Embryonic facial prominence (tissue), 1 donor: ENCODE measurements around the gene CS.
A peak's percentile ranks its signal among the peaks of the same experiment; 100 is the strongest.

Source experiments
- DNase-seq: peaks from one replicate; pipeline ENCODE4 v3.0.0-alpha.2; 2016; ENCODE audit errors: extremely low spot score

The CS gene

DNA sequence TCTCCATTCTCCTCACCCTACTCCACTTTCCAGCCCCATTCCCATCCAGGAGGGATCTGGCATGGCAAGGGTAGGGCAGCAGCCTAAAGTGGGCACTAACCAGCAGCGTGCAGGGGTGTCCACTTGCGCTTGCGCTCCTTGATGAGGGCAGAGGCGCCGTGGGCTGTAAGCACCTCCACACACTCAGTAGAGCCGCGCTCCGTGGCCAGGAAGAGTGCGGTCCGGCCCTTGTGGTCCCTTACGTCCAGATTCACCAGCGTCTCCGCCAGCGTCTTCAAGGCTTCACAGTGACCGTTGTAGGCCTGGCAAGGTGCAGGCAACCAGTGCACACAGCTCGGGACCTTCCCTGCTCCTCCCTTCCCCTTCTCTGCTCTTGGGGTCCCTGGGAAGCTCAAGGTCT is 52.2 kb downstream of the CS start:
- no peak for DNase-seq

DNA sequence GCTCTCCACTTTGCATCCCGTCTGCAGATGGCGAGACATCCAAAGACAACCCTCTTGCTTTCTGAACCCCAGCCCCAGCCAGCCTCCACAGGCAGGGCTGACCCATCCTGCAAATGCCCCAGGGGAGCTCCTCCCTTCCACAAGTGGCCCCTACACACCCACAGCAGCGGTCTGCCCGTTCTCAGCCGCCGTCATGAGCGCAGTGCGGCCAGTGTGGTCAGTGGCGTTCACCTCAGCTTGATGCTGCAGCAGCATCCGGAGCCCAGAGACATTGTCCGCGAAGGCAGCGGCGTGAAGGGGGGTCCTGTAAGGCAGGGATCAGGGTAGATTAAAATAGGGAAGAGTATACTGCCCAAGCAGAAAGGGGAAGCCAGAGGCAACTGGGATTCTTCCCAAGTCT is 55.6 kb downstream of the CS start:
- DNase-seq, result no peak

DNA sequence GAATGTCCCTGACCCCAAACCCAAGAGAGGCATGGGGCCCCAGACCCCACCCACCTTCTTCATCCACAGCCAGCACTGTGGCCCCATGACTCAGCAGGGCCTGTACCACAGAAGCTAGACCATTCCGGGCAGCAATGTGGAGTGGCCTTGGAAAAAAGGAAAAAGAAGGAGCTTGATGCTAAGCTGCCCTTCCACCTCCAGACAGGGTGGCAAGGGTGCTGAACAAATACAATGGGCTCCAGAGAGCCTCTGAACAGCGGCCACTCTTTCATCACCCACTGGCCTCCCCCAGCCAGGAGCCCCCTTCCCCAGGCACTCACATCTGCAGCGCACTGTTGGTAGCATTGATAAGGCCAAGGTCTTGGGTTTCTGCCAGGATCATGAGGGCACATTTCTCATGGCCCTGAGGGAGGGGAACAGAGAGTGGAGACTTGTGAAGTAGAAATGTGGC is 56.4 kb downstream of the CS start:
- no peak for DNase-seq

DNA sequence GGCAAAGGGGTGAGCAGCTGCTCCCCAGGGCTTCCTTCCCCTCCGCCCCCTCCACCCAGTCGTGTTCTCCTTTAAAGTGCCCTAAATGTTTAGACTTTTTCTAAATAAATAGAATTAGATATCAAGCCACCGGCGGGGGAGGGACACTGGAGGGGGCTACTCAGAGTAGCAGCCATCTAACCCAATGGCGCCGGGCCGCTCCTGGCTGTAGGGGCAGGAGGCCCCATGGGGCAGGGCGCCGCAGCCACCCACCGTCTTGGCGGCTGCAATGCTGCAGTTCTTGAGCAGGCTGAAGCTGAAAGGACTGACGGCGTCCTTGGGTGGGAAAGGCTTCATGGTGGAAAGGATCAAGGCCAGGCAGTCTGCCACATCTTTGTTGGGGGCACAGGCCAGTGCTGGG is 57.1 kb downstream of the CS start:
- no peak for DNase-seq

DNA sequence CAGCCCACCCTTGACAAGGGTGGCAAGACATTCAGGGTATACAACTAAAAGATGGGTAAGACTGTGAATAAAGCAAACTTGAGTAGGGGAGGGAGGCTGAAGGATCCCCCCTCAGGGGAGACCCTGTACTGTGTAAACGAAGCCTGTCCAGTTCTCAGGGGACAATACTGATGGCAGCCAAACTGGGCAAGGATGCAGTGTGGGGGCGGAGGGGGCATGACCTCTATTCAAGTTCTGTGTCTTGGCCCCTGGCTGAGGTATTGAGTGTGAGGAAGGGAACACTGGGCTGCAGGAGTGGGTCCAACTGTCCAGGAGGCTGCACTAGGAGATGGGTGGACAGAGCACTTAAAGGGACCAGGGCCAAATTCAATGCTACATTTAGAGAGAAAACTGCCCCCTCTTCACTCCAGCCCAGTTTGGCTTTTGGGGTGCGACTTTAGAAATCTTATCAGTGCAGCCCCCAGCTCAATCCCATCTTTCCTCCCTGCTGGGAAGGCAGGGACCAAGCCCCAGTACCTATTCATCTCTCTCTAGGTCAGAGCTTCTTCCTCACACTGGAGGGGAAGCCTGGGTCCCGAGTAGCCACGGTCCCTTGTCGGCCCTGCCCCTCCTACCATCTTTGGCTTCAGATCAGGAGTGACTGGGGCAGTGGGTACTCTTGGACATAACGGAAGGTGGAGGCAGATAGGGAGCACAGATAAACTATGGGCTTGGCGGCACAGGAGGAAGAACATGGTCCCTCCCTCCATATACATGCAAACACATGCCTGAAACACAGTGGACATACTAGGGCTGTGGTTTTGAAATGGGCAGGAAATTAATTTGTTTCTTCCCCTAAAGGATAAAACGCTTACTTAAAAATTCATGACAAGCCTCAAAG is 58.5 kb downstream of the CS start:
- no peak for DNase-seq

DNA sequence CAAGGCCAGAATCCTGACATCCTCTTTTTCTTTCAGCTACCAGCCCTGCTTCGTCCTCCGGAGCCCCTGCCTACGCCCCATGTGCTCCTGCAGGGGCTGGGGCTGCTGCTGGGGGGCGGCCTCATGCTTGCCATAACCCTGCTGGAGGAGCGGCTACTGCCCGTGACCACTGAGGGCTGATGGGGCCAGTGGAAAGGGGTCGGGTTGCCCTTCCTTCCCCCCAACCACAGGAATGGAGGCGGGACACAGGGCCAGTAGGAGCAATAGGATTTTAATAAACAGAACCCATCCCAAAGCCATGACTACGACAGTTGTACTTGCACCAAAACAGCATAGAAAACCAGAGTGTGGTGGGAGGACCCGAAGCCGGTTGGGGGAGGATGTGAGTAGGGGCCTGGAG is 62.6 kb downstream of the CS start:
- DNase-seq, result no peak

DNA sequence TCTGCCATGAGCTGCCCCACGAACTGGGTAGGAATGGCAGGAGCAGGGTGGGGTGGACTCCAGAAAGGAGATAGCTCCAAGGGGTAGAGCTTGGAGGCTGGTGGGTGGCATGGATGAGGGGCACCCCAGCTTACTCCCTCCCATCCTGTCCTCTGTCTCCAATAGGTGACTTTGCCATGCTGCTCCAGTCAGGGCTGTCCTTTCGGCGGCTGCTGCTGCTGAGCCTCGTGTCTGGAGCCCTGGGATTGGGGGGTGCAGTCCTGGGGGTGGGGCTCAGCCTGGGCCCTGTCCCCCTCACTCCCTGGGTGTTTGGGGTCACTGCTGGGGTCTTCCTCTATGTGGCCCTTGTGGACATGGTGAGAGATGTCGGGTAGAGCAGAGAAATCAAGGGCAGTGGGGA is 63.1 kb downstream of the CS start:
- DNase-seq, result no peak

DNA sequence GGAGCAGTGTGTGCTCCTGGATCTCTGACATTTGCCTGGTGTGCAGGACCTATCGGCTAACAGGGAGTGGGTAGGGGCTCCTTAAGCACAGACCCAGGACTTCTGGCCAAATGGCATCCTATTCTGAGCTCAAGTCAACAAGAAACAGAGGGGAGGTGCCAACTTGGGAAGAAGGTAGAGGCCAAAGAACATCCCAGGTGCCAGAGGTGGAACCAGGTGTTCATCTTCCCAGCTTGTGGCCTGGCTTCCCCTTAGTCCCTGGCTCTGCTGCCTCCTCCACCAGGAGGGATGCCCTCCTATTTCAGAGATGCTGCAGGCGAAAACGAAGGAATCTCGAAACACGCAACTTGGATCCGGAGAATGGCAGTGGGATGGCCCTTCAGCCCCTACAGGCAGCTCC is 64.0 kb downstream of the CS start:
- DNase-seq, result no peak

DNA sequence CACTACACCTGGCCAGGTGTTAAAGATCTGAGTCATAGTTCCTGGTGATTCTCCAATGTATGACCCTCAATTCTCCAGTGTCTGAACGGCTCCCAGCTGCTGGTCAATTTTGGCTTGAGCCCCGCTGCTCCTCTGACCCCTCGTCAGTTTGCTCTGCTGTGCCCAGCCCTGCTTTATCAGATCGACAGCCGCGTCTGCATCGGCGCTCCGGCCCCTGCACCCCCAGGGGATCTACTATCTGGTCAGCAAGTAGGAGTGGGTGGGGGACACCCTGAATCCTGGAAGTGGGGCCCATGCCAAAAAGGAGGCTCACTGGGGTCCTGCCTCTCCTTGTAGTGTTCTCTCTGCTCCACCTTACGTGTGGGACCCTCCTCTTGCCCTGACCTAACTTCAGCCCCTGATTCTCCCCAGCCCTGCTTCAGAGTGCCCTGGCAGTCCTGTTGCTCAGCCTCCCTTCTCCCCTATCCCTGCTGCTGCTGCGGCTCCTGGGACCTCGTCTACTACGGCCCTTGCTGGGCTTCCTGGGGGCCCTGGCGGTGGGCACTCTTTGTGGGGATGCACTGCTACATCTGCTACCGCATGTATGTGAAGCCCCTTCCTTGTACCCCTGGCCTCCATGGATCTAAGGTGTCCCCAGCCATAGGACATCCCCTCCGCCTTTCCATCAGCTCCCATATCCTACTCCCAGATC is 65.2 kb downstream of the CS start:
- no peak for DNase-seq

DNA sequence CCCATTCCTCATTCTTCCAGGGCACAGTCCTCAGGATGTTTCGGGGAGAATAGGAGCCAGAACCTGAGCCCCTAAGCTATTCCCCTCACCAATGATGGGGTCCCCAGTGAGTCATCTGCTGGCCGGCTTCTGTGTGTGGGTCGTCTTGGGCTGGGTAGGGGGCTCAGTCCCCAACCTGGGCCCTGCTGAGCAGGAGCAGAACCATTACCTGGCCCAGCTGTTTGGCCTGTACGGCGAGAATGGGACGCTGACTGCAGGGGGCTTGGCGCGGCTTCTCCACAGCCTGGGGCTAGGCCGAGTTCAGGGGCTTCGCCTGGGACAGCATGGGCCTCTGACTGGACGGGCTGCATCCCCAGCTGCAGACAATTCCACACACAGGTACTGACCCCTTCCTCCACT is 68.9 kb downstream of the CS start:
- DNase-seq, result no peak

DNA sequence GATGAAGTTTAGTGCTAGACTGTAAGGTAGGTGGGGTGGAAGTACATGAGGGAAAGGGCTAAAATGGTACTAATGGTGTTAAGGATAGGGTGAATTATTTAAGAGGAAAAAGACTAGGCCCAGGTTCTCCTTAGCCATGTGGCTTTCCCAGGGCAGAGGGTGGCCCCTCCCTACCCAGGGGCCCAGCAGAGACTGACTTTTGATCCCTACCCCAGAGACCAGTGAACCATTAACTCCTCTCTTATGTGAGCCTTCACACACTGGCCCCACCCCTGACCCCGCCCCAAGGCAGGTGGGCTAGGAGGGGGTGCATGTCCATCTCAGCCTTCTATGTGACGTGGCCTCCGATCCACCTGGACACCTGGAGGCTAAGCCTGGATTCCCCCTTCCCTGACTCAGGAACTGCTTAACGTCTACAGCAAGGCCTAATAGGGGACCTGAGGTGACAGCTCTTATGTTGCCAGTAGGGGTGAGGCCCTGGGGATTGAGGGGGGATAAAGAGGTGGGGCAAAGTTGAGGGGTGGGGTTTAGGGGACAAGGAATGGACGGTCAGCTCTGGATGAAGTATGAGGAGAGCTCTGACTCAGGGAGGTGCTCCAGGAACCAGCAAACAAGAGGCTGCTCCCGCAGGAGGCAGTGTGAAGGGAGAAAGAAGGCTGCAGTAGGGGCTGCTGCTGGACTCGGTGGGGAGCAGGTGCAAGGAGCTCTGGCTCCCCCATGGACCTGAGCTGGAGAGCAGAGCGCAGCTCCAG is 69.5 kb downstream of the CS start:
- no peak for DNase-seq

DNA sequence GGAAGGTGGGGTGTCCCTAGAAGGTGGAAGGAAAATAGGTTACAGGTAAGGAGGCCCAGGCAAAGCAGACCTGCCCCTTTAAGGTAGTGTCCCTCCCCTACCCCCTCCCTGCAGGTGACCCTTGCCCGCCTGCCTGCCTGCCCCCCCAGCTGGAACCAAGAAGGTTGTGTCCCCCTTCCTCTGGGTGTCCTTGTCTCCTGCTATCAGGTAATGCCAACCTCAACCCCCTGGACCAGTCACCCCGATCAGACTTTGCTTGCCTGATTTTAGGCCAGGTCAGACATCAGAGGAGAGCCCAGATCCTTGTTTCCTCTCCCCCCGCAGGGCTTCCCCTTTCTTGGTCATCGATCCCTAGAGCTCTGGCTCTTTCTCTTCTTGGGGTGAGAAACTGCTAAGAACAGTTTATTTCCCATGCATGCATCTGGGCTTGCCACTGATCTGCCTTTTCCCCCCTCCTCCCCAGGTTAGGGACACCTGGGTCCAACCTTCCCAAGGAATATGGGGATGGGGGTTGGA is 70.2 kb downstream of the CS start, which contains the start of gene SLC39A5:
Gene SLC39A5, plus strand, starts transcription at position 136 of the 516 bp plus-strand sequence. CDS start 1,224 bp downstream, outside the sequence.
- no peak for DNase-seq

DNA sequence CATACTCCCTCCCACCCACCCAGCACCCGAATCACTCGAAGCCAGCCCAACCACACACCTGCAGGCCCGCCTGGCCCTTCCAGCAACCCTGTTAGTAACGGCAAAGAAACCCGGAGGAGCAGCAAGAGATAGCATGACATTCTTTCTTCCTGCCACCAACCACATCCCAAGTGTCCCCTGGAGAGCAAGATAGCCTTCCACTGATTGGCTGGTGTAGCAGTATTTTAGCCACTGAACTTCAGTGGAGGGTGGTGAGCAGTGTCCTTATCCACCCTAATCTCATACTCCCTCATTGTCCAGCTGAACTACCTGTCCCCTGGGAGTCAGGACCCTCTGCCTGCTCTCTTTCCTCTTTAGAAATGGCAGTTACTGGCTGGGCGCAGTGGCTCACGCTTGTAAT is 71.0 kb downstream of the CS start:
- no peak for DNase-seq

DNA sequence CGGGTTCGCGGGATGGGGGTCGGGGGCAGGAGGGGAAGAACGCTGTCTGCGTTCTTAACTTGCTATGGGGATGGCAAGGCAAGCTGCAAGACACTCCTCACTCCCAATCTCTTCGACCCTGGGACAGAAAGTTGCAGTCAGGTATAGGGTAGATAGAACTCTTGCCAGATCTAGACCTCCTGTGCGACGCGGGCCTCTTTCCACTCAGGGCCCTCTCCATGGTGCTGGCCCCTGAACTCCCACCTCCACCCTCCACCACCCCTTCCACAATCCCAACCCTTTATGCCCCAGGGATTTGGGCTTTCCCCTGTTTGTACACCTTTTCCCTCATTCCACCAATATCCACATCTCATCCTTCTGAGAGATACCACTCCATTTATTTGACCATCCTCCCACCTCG is 75.2 kb downstream of the CS start:
- DNase-seq, result no peak

DNA sequence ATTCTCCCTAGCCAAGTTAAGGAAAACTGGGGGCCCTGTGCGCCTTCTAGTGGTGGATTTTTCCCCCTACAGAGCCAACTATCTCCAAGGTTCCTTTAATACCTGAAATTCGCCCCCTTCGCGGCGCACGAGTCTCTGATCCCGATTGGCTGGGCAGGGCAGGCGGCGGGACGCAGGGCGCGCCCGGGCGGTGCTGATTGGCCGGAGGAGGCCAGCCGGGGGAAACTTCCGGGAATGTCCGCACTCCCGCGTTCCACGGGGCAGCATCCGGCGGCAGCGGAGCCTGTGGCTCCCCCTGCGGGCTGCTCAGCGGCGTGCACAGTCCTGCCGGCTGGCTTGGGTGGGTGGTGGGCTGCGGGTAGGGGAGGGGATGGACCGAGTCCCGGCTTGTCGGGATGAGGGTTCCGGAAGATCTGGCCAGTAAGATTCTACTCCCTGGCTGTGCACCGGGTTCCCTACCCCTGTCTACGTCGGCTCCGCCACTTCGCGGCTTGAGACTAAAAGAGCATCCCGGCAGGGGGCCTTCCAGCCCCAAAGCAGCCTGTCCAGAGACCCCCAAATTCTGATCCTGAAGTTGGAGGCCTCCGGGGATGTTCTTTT is 75.9 kb downstream of the CS start, which contains the start of gene NABP2:
Gene NABP2, plus strand, starts transcription at position 241 of the 600 bp plus-strand sequence. CDS start 515 bp downstream, outside the sequence.
- DNase-seq, result peak; percentile 95

DNA sequence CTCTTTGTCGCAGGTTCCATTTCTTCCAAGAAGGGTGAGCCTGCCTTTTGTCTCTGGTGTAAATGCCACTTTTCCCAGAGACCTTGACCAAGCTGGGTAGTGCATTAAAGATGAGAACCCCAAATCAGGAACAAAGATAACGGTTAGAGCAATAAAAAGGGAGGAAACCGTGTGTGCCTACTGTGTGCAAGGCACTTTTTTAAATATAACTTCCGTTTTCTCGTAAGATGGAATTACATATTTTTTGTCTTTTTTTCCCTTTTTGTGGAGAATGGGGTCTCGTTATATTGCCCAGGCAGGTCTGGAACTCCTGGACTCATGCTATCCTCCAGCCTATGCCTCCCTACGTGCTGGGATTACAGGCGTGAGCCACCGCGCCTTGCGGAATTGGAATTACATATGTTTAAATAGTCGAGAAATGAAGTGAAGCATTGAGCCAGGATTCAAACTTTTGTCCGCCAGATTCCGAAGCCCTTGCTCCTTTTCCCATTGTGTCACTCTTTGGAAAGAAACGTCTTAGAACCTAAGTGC is 76.5 kb downstream of the CS start:
- no peak for DNase-seq

DNA sequence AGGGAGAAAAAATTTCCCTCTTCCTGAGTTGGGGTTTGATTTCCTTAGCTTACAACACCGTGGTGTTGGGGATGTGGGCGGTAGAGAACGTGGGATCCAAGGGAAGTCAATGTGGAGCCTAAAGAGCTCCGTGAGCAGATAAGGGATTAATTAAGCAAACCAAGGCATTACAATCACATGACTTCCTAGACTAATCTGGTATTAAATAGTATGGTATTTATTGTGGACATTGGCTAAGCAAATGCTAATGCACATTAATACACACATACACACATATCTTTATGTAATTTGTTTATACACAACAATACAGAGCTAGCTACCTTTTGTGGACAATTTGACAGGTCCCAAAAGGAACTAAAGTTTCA is 77.6 kb downstream of the CS start:
- DNase-seq, result no peak

DNA sequence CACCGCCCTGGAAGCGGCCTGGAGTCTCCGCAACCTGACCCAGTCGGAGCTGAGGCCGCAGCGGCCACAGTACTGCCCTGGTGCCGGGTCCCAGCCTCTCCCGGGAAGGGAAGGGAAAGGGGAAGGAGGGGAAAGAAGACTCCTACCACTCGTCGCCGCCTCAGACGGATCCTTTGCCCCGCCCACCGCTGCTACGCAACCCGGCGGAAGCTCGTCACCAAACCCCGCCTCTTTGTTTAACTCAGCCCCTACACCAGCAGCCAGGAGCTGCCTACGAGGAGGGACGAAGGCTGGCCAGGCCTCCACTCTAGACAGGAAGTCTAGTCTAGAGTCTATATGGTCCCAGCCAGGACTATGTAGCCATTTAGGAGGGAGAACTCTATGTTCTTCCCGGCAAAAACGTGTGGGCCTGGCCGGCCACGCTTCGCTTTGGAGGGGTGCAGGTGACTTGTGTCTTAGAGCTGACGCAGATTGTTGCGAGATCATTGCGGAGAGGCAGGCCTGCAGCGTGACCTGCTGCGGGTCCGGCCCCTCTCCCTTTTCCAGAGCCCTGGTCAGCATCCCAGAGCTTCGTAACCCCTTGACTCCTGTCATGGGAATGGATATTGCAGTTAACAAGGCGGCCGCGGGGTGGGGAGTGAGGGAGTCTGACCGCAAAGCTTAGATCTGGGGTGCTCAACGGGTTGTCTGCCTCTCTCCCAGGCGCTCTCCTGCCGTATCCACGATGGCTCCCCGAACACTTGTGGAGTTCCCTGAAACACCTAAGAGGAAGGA is 78.2 kb downstream of the CS start, which contains the start of gene RNF41:
Gene RNF41, minus strand, starts transcription at position 166 of the 774 bp plus-strand sequence. CDS start 7,875 bp downstream, outside the sequence.
- DNase-seq, result peak; percentile 96
